GM12891 (cell line): ENCODE measurements around the gene NUDT8.

Experiments
- PAX5 ChIP-seq: IDR thresholded peaks from 2 replicates; pipeline ENCODE4 v1.6.1; 2011; ENCODE audit warnings: low read length, moderate library complexity, mild to moderate bottlenecking; ENCODE audit not compliant: insufficient read depth, severe bottlenecking
- POLR2A ChIP-seq: IDR thresholded peaks from 2 replicates; pipeline ENCODE4 v1.6.1; 2011; ENCODE audit warnings: low read depth, low read length, control low read depth
- POLR2AphosphoS5 ChIP-seq: IDR thresholded peaks from 2 replicates; pipeline ENCODE4 v1.6.1; 2011; ENCODE audit warnings: low read depth, low read length, control low read depth
- SPI1 ChIP-seq: IDR thresholded peaks from 2 replicates; pipeline ENCODE4 v1.6.1; 2011; ENCODE audit warnings: low read depth, low read length, control low read depth
- TAF1 ChIP-seq: IDR thresholded peaks from 2 replicates; pipeline ENCODE4 v1.6.1; 2011; ENCODE audit warnings: low read depth, low read length, control low read depth

- TF ChIP-seq POLR2A (no peak), SPI1 (no peak), POLR2AphosphoS5 (no peak), TAF1 (no peak), PAX5 (no peak)
Measured at GRCh38 chr11:67647471-67647870, 17.7 kb upstream of the NUDT8 start.
